GM12878 (cell line): Measurements from ENCODE around the gene NUP155. TPM values are rescaled to one million over a fixed set of nuclear protein-coding genes. Genes with fewer than 3 reads are reported as not detected.

ENCODE experiments used
- BCL3 ChIP-seq: IDR thresholded peaks from 2 replicates; pipeline ENCODE4 v1.6.1; 2011; ENCODE audit warnings: borderline replicate concordance, low read depth, mild to moderate bottlenecking, moderate library complexity, low read length; ENCODE audit not compliant: insufficient read depth, poor library complexity, severe bottlenecking
- BMI1 ChIP-seq: fragments of 450-650 bp; IDR thresholded peaks from 2 replicates; pipeline ENCODE4 v1.6.1; 2016; ENCODE audit warnings: mild to moderate bottlenecking, moderate library complexity, borderline replicate concordance
- CHD1 ChIP-seq: IDR thresholded peaks from 2 replicates; pipeline ENCODE4 v1.6.1; 2012; ENCODE audit warnings: low read depth, low read length, improper control_type of control experiment
- CREM ChIP-seq: IDR thresholded peaks from 2 replicates; pipeline ENCODE4 v1.6.1; 2014; ENCODE audit warnings: antibody characterized with exemption, low read depth
- CTCF ChIP-seq, 3 experiments: IDR thresholded peaks in 2 of 3; conservative IDR thresholded peaks in 1 of 3; 2 replicates each; pipeline ENCODE4 v1.5.1; 2011; ENCODE audit warnings: low read depth in 3 of 3, low read length in 3 of 3, mild to moderate bottlenecking in 3 of 3, control low read depth in 2 of 3, moderate library complexity in 2 of 3, inconsistent platforms in 1 of 3, mixed read lengths in 1 of 3; ENCODE audit not compliant: control insufficient read depth in 2 of 3, insufficient read depth in 1 of 3; ENCODE audit errors: extremely low read depth in 1 of 3
- EP300 ChIP-seq, 2 experiments: fragments of 150-350 bp in 1 of 2; IDR thresholded peaks; 2 replicates each; pipeline ENCODE4 v1.6.1; 2011 to 2012; ENCODE audit warnings: low read depth in 2 of 2, low read length in 2 of 2, borderline replicate concordance in 1 of 2, improper control_type of control experiment in 1 of 2, inconsistent platforms in 1 of 2; ENCODE audit not compliant: control insufficient read depth in 1 of 2
- FOS ChIP-seq: IDR thresholded peaks from 3 replicates; pipeline ENCODE4 v1.6.1; 2011; ENCODE audit warnings: borderline replicate concordance; ENCODE audit not compliant: insufficient read length; ENCODE audit errors: extremely low read depth
- IRF3 ChIP-seq: fragments of 450-650 bp; IDR thresholded peaks from 2 replicates; pipeline ENCODE4 v1.6.1; 2014; ENCODE audit warnings: mild to moderate bottlenecking
- MTA3 ChIP-seq: IDR thresholded peaks from 2 replicates; pipeline ENCODE4 v1.6.1; 2012; ENCODE audit warnings: low read length, inconsistent platforms, borderline replicate concordance
- NR2F1 ChIP-seq: fragments of 450-650 bp; conservative IDR thresholded peaks from 2 replicates; pipeline ENCODE4 v1.6.1; 2017; ENCODE audit warnings: mild to moderate bottlenecking
- USF2 ChIP-seq: IDR thresholded peaks from 2 replicates; pipeline ENCODE4 v1.6.1; 2011; ENCODE audit warnings: low read depth, low read length, improper control_type of control experiment, borderline replicate concordance
- polyA plus RNA-seq, 11 experiments: library from polyadenylated mRNA; depleted of rRNA in 4 of 11; unstranded in 6 of 11; stranded (reverse) in 5 of 11; fragments of >200 nt; fragmentation: Nextera tagmentation in 4 of 11; fragmentation: Illumina TruSeq in 1 of 11; extraction: Ambion mirVana in 4 of 11; extraction: Trizol in 1 of 11; gene quantifications; 1 replicate in 1 of 11; 2 replicates in 10 of 11; pipeline versions ENCODE4 v1.2.1 to v1.2.3, GENCODE V29; 2011 to 2016; ENCODE audit warnings: inconsistent platforms in 2 of 11, missing spikeins in 2 of 11, low read depth in 1 of 11
- total RNA-seq, 4 experiments: library from RNA; depleted of rRNA in 3 of 4; stranded (reverse); fragments of >200 nt in 3 of 4; fragmentation: Illumina TruSeq in 1 of 4; extraction: Trizol in 1 of 4; gene quantifications; 2 replicates each; pipeline versions ENCODE4 v1.2.1 to v1.2.3, GENCODE V29; 2013 to 2021

Gene NUP155
- total and polyA plus RNA-seq, 10 of the 15 experiments (the other 5 are each of a cell fraction or from before 2014, with no cell fraction given): 15.9 to 58.6 (median 37.1) TPM

GRCh38 chr5:37254581-37254980 lies 116.3 kb downstream of the NUP155 start (continued):
- TF ChIP-seq CTCF (IDR thresholded peaks at IDR 0.05 in 2 of 3, conservative IDR thresholded peaks at IDR 0.05 in 1 of 3; ENCODE audit: control insufficient read depth in 2 of 3, extremely low read depth in 1 of 3, insufficient read depth in 1 of 3, low read depth in 3 of 3, low read length in 3 of 3): no peak
- TF ChIP-seq CHD1: no peak
- TF ChIP-seq USF2: no peak
- no peak for TF ChIP-seq NR2F1
- TF ChIP-seq BCL3: no peak
- TF ChIP-seq IRF3: no peak
- no peak for TF ChIP-seq EP300 (IDR thresholded peaks at IDR 0.05; ENCODE audit: borderline replicate concordance in 1 of 2, control insufficient read depth in 1 of 2, low read depth in 2 of 2, low read length in 2 of 2)
- no peak for TF ChIP-seq FOS
- no peak for TF ChIP-seq MTA3
- TF ChIP-seq BMI1: no peak
- TF ChIP-seq CREM: no peak
- TF ChIP-seq, all 136 proteins: peak for 0
